ENCODE results near the gene SFSWAP.

The SFSWAP gene

GRCh38 chr12:131745706-131746105, 34.8 kb downstream of the SFSWAP start:
- no peak for DNase-seq (ENCODE audit: extremely low read depth, insufficient read length)
- TF ChIP-seq, protein P1, sequence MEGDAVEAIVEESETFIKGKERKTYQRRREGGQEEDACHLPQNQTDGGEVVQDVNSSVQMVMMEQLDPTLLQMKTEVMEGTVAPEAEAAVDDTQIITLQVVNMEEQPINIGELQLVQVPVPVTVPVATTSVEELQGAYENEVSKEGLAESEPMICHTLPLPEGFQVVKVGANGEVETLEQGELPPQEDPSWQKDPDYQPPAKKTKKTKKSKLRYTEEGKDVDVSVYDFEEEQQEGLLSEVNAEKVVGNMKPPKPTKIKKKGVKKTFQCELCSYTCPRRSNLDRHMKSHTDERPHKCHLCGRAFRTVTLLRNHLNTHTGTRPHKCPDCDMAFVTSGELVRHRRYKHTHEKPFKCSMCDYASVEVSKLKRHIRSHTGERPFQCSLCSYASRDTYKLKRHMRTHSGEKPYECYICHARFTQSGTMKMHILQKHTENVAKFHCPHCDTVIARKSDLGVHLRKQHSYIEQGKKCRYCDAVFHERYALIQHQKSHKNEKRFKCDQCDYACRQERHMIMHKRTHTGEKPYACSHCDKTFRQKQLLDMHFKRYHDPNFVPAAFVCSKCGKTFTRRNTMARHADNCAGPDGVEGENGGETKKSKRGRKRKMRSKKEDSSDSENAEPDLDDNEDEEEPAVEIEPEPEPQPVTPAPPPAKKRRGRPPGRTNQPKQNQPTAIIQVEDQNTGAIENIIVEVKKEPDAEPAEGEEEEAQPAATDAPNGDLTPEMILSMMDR (IDR thresholded peaks at IDR 0.05; ENCODE audit: insufficient read depth, low read length, poor library complexity, severe bottlenecking), result no peak
- Histone ChIP-seq H3K4me3 (replicated peaks; ENCODE audit: low read depth, low read length) (no peak overlapping the region), H3K36me3 (ENCODE audit: control insufficient read depth, insufficient read depth, low read length) (peaks cover 17% of the 10 kb centered on the region), H3K27me3 (replicated peaks; ENCODE audit: control insufficient read depth, insufficient read depth, low read length) (no peaks in the 10 kb centered on the region)

GRCh38 chr12:131747276-131748177, 36.6 kb downstream of the SFSWAP start:
- peaks cover 18% of the 10 kb centered on the region for H3K36me3 ChIP-seq (ENCODE audit: control insufficient read depth, insufficient read depth, low read length)
- H3K27me3 ChIP-seq (replicated peaks; ENCODE audit: control insufficient read depth, insufficient read depth, low read length), result no peaks in the 10 kb centered on the region
- no peak overlapping the region for H3K4me3 ChIP-seq (replicated peaks; ENCODE audit: low read depth, low read length)
- no peak for DNase-seq (ENCODE audit: extremely low read depth, insufficient read length)
- TF ChIP-seq, protein P1 (IDR thresholded peaks at IDR 0.05; ENCODE audit: insufficient read depth, low read length, poor library complexity, severe bottlenecking), result no peak

GRCh38 chr12:131749618-131750315, 38.9 kb downstream of the SFSWAP start:
- Histone ChIP-seq H3K27me3 (replicated peaks; ENCODE audit: control insufficient read depth, insufficient read depth, low read length) (no peaks in the 10 kb centered on the region), H3K36me3 (ENCODE audit: control insufficient read depth, insufficient read depth, low read length) (peaks cover 27% of the 10 kb centered on the region), H3K4me3 (replicated peaks; ENCODE audit: low read depth, low read length) (no peak overlapping the region)
- TF ChIP-seq, protein P1 (IDR thresholded peaks at IDR 0.05; ENCODE audit: insufficient read depth, low read length, poor library complexity, severe bottlenecking), result no peak
- DNase-seq (ENCODE audit: extremely low read depth, insufficient read length), result no peak

- TF ChIP-seq, protein P1 (IDR thresholded peaks at IDR 0.05; ENCODE audit: insufficient read depth, low read length, poor library complexity, severe bottlenecking), result no peak
- Histone ChIP-seq H3K36me3 (ENCODE audit: control insufficient read depth, insufficient read depth, low read length) (peaks cover 28% of the 10 kb centered on the region), H3K27me3 (replicated peaks; ENCODE audit: control insufficient read depth, insufficient read depth, low read length) (no peaks in the 10 kb centered on the region), H3K4me3 (replicated peaks; ENCODE audit: low read depth, low read length) (no peak overlapping the region)
- no peak for DNase-seq (ENCODE audit: extremely low read depth, insufficient read length)
Measured at GRCh38 chr12:131751335-131751734, 40.4 kb downstream of the SFSWAP start.

- TF ChIP-seq, protein P1 (IDR thresholded peaks at IDR 0.05; ENCODE audit: insufficient read depth, low read length, poor library complexity, severe bottlenecking), result no peak
- no peak for DNase-seq (ENCODE audit: extremely low read depth, insufficient read length)
- Histone ChIP-seq H3K36me3 (ENCODE audit: control insufficient read depth, insufficient read depth, low read length) (peaks cover 33% of the 10 kb centered on the region), H3K27me3 (replicated peaks; ENCODE audit: control insufficient read depth, insufficient read depth, low read length) (no peaks in the 10 kb centered on the region), H3K4me3 (replicated peaks; ENCODE audit: low read depth, low read length) (no peak overlapping the region)
Measured at GRCh38 chr12:131752451-131752850, 41.6 kb downstream of the SFSWAP start.

Measured in GM06990 (cell line).